ENCODE data around the gene LRG1.

DNA sequence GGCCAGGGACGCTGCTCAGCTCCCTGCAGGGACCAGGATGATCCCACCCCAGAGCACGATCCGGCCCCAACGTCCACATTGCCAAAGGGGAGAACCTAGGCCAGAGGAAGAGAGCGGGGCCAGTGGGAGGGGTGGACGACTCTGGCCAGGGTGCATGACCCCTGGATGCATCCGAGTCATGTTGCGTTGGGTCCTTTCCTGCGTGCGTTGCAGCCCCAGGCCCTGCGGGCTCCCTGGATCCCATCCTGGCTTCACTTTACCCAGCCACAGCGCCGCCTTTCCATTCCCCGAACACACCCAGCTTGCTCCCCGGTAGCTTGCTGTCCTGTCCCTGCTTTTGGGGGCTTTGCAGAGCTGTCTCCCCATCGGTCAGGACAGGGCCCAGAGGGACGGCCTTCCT, 32.0 kb downstream of the LRG1 start:
- TF ChIP-seq FOXP1 (CRISPR knock-in tag; IDR thresholded peaks at IDR 0.05; ENCODE audit: borderline replicate concordance) = no peak
- TF ChIP-seq MYBL2 (CRISPR knock-in tag; IDR thresholded peaks at IDR 0.05) = no peak
- TF ChIP-seq NR3C1 (CRISPR knock-in tag; conservative IDR thresholded peaks at IDR 0.05; ENCODE audit: low read depth) = no peak

All from WTC11 (cell line).